ENCODE data around the gene LOXL3.

Gene LOXL3

GRCh38 chr2:74537140-74537539, 16.6 kb downstream of the LOXL3 start:
- in situ Hi-C loops (cut with HindIII; ENCODE audit: low pct_unique_long_range_greater_than_20kb, low sequenced_read_pairs) = no loop called here
- DNase-seq (ENCODE audit: low read depth in 1 of 2, low spot score in 1 of 2) = no peak
- TF ChIP-seq JUND (IDR thresholded peaks at IDR 0.05; ENCODE audit: low read depth) = no peak

GRCh38 chr2:74536166-74536950, 17.4 kb downstream of the LOXL3 start:
- no peak for DNase-seq (ENCODE audit: low read depth in 1 of 2, low spot score in 1 of 2)
- no peak for TF ChIP-seq JUND (IDR thresholded peaks at IDR 0.05; ENCODE audit: low read depth)
- in situ Hi-C loops (cut with HindIII; ENCODE audit: low pct_unique_long_range_greater_than_20kb, low sequenced_read_pairs) = no loop called here

- in situ Hi-C loops (cut with HindIII; ENCODE audit: low pct_unique_long_range_greater_than_20kb, low sequenced_read_pairs) = no loop called here
- DNase-seq (ENCODE audit: low read depth in 1 of 2, low spot score in 1 of 2) = no peak
- no peak for TF ChIP-seq JUND (IDR thresholded peaks at IDR 0.05; ENCODE audit: low read depth)
These were observed 18.2 kb downstream of the LOXL3 start for GRCh38 chr2:74535440-74535965.

- no peak for TF ChIP-seq JUND (IDR thresholded peaks at IDR 0.05; ENCODE audit: low read depth)
- no peak for DNase-seq (ENCODE audit: low read depth in 1 of 2, low spot score in 1 of 2)
- in situ Hi-C loops (cut with HindIII; ENCODE audit: low pct_unique_long_range_greater_than_20kb, low sequenced_read_pairs) = no loop called here
These were observed 19.3 kb downstream of the LOXL3 start for GRCh38 chr2:74534411-74534810.

- no peak for TF ChIP-seq JUND (IDR thresholded peaks at IDR 0.05; ENCODE audit: low read depth)
- DNase-seq (ENCODE audit: low read depth in 1 of 2, low spot score in 1 of 2) = no peak
- in situ Hi-C loops (cut with HindIII; ENCODE audit: low pct_unique_long_range_greater_than_20kb, low sequenced_read_pairs) = no loop called here
These were observed 20.3 kb downstream of the LOXL3 start for GRCh38 chr2:74533464-74533863.

- in situ Hi-C loops (cut with HindIII; ENCODE audit: low pct_unique_long_range_greater_than_20kb, low sequenced_read_pairs) = no loop called here
- DNase-seq (ENCODE audit: low read depth in 1 of 2, low spot score in 1 of 2) = peak; percentile 45 to 65
- no peak for TF ChIP-seq JUND (IDR thresholded peaks at IDR 0.05; ENCODE audit: low read depth)
These were observed 21.5 kb downstream of the LOXL3 start for GRCh38 chr2:74532222-74532621.

GRCh38 chr2:74531666-74532065, 22.1 kb downstream of the LOXL3 start:
- DNase-seq (ENCODE audit: low read depth in 1 of 2, low spot score in 1 of 2) = no peak
- no peak for TF ChIP-seq JUND (IDR thresholded peaks at IDR 0.05; ENCODE audit: low read depth)
- in situ Hi-C loops (cut with HindIII; ENCODE audit: low pct_unique_long_range_greater_than_20kb, low sequenced_read_pairs) = no loop called here

GRCh38 chr2:74530239-74531187, 23.2 kb downstream of the LOXL3 start:
- no peak for DNase-seq (ENCODE audit: low read depth in 1 of 2, low spot score in 1 of 2)
- TF ChIP-seq JUND (IDR thresholded peaks at IDR 0.05; ENCODE audit: low read depth) = no peak
- in situ Hi-C loops (cut with HindIII; ENCODE audit: low pct_unique_long_range_greater_than_20kb, low sequenced_read_pairs) = no loop called here

- peak; percentile 97 to 98 for DNase-seq (ENCODE audit: low read depth in 1 of 2, low spot score in 1 of 2)
- in situ Hi-C loops (cut with HindIII; ENCODE audit: low pct_unique_long_range_greater_than_20kb, low sequenced_read_pairs) = no loop called here
- TF ChIP-seq JUND (IDR thresholded peaks at IDR 0.05; ENCODE audit: low read depth) = no peak
These were observed 24.1 kb downstream of the LOXL3 start, which contains the start of the genes AUP1 and HTRA2 for GRCh38 chr2:74529357-74530238. Gene AUP1, minus strand, starts transcription at chr2:74529706. Its CDS starts 77 bp downstream, at chr2:74529629. Gene HTRA2, plus strand, starts transcription at chr2:74529933. Its CDS starts 74 bp downstream, at chr2:74530007.

- in situ Hi-C loops (cut with HindIII; ENCODE audit: low pct_unique_long_range_greater_than_20kb, low sequenced_read_pairs) = no loop called here
- TF ChIP-seq JUND (IDR thresholded peaks at IDR 0.05; ENCODE audit: low read depth) = no peak
- DNase-seq (ENCODE audit: low read depth in 1 of 2, low spot score in 1 of 2) = no peak
These were observed 25.0 kb downstream of the LOXL3 start for GRCh38 chr2:74528600-74529356.

- in situ Hi-C loops (cut with HindIII; ENCODE audit: low pct_unique_long_range_greater_than_20kb, low sequenced_read_pairs) = no loop called here
- DNase-seq (ENCODE audit: low read depth in 1 of 2, low spot score in 1 of 2) = no peak
- no peak for TF ChIP-seq JUND (IDR thresholded peaks at IDR 0.05; ENCODE audit: low read depth)
These were observed 26.0 kb downstream of the LOXL3 start for GRCh38 chr2:74527741-74528140.

Data from T47D (cell line).